ENCODE data around the gene LMF2. TPM values are rescaled to one million over a fixed set of nuclear protein-coding genes. Genes with fewer than 3 reads are reported as not detected.

LMF2 gene
- total RNA-seq = 10 to 100 TPM; 35.7 to 54.9 (median 39.5) TPM

- intact Hi-C loops (cut with DNase I; ENCODE audit: low total_unique reads) = loop anchor here (10.0 kb wide), 1 partner anchor 253 kb away; the partner anchor contains the start of gene HDAC10
- H3K36me3 ChIP-seq = no peaks in the 10 kb centered on the region
- H3K9me3 ChIP-seq = no peaks in the 10 kb centered on the region
- H3K4me3 ChIP-seq = peak within 1 kb of the TSS; percentile 92 to 95 (median 93)
- H3K27ac ChIP-seq = peak within 1 kb of the TSS; percentile 97 to 98
- no peaks in the 10 kb centered on the region for H3K27me3 ChIP-seq
- DNase-seq (ENCODE audit: low spot score in 2 of 2) = peak; percentile 88 to 89
- H3K4me1 ChIP-seq = peaks cover 0 to 16% of the 10 kb centered on the region in 2 donors
- peak; percentile 45 to 64 (median 53) for TF ChIP-seq POLR2AphosphoS5 (IDR thresholded peaks at IDR 0.05)
- no peak for TF ChIP-seq POLR2A (IDR thresholded peaks at IDR 0.05)
Observed at GRCh38 chr22:50507421-50507990, at the start of gene LMF2. Gene LMF2, minus strand, starts transcription at chr22:50507702. Its CDS starts 27 bp downstream, at chr22:50507675.

GRCh38 chr22:50556703-50557102 is 49.2 kb upstream of the LMF2 start:
- Histone ChIP-seq H3K9me3 (no peaks in the 10 kb centered on the region), H3K4me1 (no peaks in the 10 kb centered on the region), H3K4me3 (no peak overlapping the region), H3K27ac (no peak overlapping the region), H3K36me3 (no peaks in the 10 kb centered on the region), H3K27me3 (no peaks in the 10 kb centered on the region)
- TF ChIP-seq POLR2A (IDR thresholded peaks at IDR 0.05) = no peak
- TF ChIP-seq POLR2AphosphoS5 (IDR thresholded peaks at IDR 0.05) = no peak
- no peak for TF ChIP-seq CTCF (IDR thresholded peaks at IDR 0.05)
- intact Hi-C loops (cut with DNase I; ENCODE audit: low total_unique reads) = no loop called here
- no peak for DNase-seq (ENCODE audit: low spot score in 2 of 2)

GRCh38 chr22:50553310-50553709 is 45.8 kb upstream of the LMF2 start:
- Histone ChIP-seq H3K4me1 (no peaks in the 10 kb centered on the region), H3K27me3 (peaks cover 2 to 3% of the 10 kb centered on the region in 2 donors), H3K36me3 (no peaks in the 10 kb centered on the region), H3K27ac (no peak overlapping the region), H3K4me3 (no peak overlapping the region), H3K9me3 (no peaks in the 10 kb centered on the region)
- no peak for DNase-seq (ENCODE audit: low spot score in 2 of 2)
- intact Hi-C loops (cut with DNase I; ENCODE audit: low total_unique reads) = no loop called here
- TF ChIP-seq CTCF (IDR thresholded peaks at IDR 0.05) = no peak
- TF ChIP-seq POLR2A (IDR thresholded peaks at IDR 0.05) = no peak
- no peak for TF ChIP-seq POLR2AphosphoS5 (IDR thresholded peaks at IDR 0.05)

DNA sequence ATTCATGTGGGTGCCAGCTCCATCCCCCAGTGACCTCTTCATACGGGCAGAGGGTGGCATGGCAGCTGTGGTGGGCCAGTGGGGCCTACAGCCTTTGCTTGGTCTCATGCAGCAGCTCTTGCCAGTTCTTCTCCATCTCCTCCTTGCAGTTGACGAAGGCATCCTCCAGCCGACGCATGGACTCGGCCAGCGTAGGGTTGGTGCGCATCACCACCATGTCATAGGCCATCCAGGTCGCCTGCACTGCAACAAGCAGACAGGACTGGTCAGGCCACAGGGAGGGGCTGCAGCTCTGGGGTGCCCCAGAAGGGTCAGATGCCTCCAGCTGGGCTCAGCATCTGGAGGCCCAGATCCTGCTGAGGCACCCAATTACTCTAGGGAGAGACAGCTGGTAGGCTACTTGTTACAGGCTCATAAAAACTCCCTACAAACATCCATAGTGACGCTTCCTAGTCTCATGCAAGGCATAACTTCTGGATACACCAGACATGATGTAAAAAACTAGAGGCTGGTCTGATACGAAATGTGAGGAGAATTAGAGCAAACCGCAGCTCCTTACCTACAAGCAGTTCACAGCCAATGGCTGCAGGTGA is 43.8 kb upstream of the LMF2 start:
- no peak overlapping the region for H3K4me3 ChIP-seq
- intact Hi-C loops (cut with DNase I; ENCODE audit: low total_unique reads) = no loop called here

GRCh38 chr22:50550395-50550794 is 42.9 kb upstream of the LMF2 start:
- no peaks in the 10 kb centered on the region for H3K9me3 ChIP-seq
- H3K36me3 ChIP-seq = no peaks in the 10 kb centered on the region
- DNase-seq (ENCODE audit: low spot score in 2 of 2) = no peak
- TF ChIP-seq POLR2AphosphoS5 (IDR thresholded peaks at IDR 0.05) = no peak
- peaks cover 3 to 13% of the 10 kb centered on the region in 2 donors for H3K4me1 ChIP-seq
- H3K4me3 ChIP-seq = no peak overlapping the region
- no peak overlapping the region for H3K27ac ChIP-seq
- intact Hi-C loops (cut with DNase I; ENCODE audit: low total_unique reads) = no loop called here
- peaks cover 3 to 8% of the 10 kb centered on the region in 2 donors for H3K27me3 ChIP-seq

More for the DNA sequence above, 43.8 kb upstream of the LMF2 start:
- no peak overlapping the region for H3K27ac ChIP-seq
- H3K36me3 ChIP-seq = no peaks in the 10 kb centered on the region
- no peaks in the 10 kb centered on the region for H3K9me3 ChIP-seq
- TF ChIP-seq POLR2AphosphoS5 (IDR thresholded peaks at IDR 0.05) (no peak), CTCF (IDR thresholded peaks at IDR 0.05) (no peak), POLR2A (IDR thresholded peaks at IDR 0.05) (no peak)
- H3K27me3 ChIP-seq = peaks cover 3 to 8% of the 10 kb centered on the region in 2 donors
- peaks cover 3 to 10% of the 10 kb centered on the region in 2 donors for H3K4me1 ChIP-seq
- DNase-seq (ENCODE audit: low spot score in 2 of 2) = no peak

Data from breast epithelium (tissue), 4 donors.